ENCODE data around the gene FCMR.

DNA sequence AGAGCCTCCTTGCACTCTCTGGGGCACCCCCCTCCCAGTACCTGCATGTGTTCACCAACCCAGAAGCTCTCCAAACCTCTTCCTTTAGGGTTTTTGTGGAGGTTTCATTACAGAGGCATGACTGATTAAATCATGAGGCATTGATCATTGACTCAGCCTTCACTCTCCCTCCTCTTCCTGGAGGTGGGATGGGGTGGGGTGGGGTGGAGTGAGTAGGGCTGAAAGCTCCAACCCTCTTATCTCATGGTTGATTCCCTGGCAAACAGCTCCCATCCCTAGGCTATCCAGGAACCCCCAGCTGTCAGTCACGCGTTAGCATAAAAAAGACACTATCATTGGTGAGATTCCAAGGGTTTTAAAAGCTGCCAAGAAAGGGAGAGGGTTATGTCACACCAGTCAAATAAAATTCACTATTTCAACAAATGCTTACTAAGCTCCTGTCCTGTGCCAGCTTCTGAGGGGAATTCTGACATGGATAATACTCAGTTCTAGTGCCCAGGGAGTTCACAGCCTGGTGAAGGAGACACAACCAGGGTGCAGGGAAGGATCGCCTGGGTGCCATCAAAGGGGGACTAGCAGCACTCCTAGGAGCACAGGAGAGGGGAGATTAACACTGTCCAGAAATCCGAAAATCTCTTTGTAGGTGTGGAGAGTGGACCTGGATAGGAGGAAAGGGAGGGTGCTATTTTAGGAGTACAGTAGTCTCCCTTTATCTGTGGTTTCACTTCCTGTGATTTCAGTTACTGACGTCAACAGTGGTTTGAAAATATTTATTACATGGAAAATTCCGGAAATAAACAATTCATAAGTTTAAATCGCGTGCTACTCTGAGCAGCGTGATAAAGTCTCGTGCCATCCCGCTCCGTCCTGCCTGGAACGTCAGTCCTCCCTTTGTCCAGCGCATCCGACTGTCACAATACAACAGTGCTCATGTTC, 31.3 kb downstream of the FCMR start:
- TF ChIP-seq, protein P1, sequence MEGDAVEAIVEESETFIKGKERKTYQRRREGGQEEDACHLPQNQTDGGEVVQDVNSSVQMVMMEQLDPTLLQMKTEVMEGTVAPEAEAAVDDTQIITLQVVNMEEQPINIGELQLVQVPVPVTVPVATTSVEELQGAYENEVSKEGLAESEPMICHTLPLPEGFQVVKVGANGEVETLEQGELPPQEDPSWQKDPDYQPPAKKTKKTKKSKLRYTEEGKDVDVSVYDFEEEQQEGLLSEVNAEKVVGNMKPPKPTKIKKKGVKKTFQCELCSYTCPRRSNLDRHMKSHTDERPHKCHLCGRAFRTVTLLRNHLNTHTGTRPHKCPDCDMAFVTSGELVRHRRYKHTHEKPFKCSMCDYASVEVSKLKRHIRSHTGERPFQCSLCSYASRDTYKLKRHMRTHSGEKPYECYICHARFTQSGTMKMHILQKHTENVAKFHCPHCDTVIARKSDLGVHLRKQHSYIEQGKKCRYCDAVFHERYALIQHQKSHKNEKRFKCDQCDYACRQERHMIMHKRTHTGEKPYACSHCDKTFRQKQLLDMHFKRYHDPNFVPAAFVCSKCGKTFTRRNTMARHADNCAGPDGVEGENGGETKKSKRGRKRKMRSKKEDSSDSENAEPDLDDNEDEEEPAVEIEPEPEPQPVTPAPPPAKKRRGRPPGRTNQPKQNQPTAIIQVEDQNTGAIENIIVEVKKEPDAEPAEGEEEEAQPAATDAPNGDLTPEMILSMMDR (IDR thresholded peaks at IDR 0.05), result no peak
- no peak for TF ChIP-seq EZH2 (IDR thresholded peaks at IDR 0.05; ENCODE audit: borderline replicate concordance, insufficient read depth, low read depth, low read length, poor library complexity, severe bottlenecking)

Data from B cell (primary cell).